GM23338 (cell line): ENCODE measurements around the gene IGSF21. TPM values are rescaled to one million over a fixed set of nuclear protein-coding genes. Genes with fewer than 3 reads are reported as not detected.

ENCODE experiments used
- ATAC-seq: fragments of 200-7000 bp; cut with Tn5 transposase; 3 replicates; pipeline ENCODE4 v1.9.1; 2020
- DNase-seq: peaks from one replicate; pipeline ENCODE4 v3.0.0-alpha.2; 2015; ENCODE audit warnings: low spot score
- H2AFZ ChIP-seq: fragments of 200-600 bp; sonication (generic); 2 replicates; pipeline ENCODE4 v1.8.0; 2016; ENCODE audit warnings: antibody characterized with exemption, mild to moderate bottlenecking, moderate library complexity
- H3F3A ChIP-seq: fragments of 200-600 bp; sonication (generic); replicated peaks from 2 replicates; pipeline ENCODE4 v1.8.0; 2017; ENCODE audit warnings: antibody characterized with exemption, mixed run types, low read depth
- H3K27ac ChIP-seq: fragments of 200-600 bp; sonication (generic); 2 replicates; pipeline ENCODE4 v1.6.1; 2016; ENCODE audit warnings: low read depth
- H3K27me3 ChIP-seq: fragments of 200-600 bp; sonication (generic); 2 replicates; pipeline ENCODE4 v1.8.0; 2016; ENCODE audit warnings: mild to moderate bottlenecking, mixed run types, moderate library complexity; ENCODE audit not compliant: insufficient read depth
- H3K36me3 ChIP-seq: fragments of 200-600 bp; sonication (generic); 2 replicates; pipeline ENCODE4 v1.8.0; 2016; ENCODE audit warnings: mild to moderate bottlenecking; ENCODE audit not compliant: insufficient read depth
- H3K4me1 ChIP-seq: fragments of 200-600 bp; sonication (generic); 2 replicates; pipeline ENCODE4 v1.8.0; 2016; ENCODE audit warnings: mild to moderate bottlenecking, moderate library complexity; ENCODE audit not compliant: insufficient read depth
- H3K4me2 ChIP-seq: fragments of 200-600 bp; sonication (generic); 2 replicates; pipeline ENCODE4 v1.7.1; 2017; ENCODE audit warnings: mixed run types
- H3K4me3 ChIP-seq: fragments of 200-600 bp; sonication (generic); 2 replicates; pipeline ENCODE4 v1.6.1; 2016; ENCODE audit warnings: mixed run types
- H3K79me2 ChIP-seq: fragments of 200-600 bp; sonication (generic); replicated peaks from 2 replicates; pipeline ENCODE4 v1.8.0; 2017; ENCODE audit warnings: mild to moderate bottlenecking; ENCODE audit not compliant: insufficient read depth
- H3K9me2 ChIP-seq: fragments of 200-600 bp; sonication (generic); 2 replicates; pipeline ENCODE4 v1.8.0; 2017; ENCODE audit not compliant: insufficient read depth
- H4K20me1 ChIP-seq: fragments of 200-600 bp; sonication (generic); replicated peaks from 2 replicates; pipeline ENCODE4 v1.8.0; 2017; ENCODE audit warnings: mild to moderate bottlenecking; ENCODE audit not compliant: insufficient read depth
- H3K27ac Mint-ChIP-seq: 2 replicates; pipeline ENCODE4 v1.8.0; 2020; ENCODE audit warnings: inconsistent platforms, mild to moderate bottlenecking, moderate library complexity, mixed read lengths
- H3K27me3 Mint-ChIP-seq: 3 replicates; pipeline ENCODE4 v1.8.0; 2022; ENCODE audit warnings: low read depth, mild to moderate bottlenecking, moderate library complexity, mixed read lengths, inconsistent platforms; ENCODE audit not compliant: insufficient read depth, poor library complexity
- H3K36me3 Mint-ChIP-seq: 3 replicates; pipeline ENCODE4 v1.8.0; 2021; ENCODE audit warnings: low read depth, mild to moderate bottlenecking, inconsistent platforms, moderate library complexity, mixed read lengths
- H3K4me1 Mint-ChIP-seq: 3 replicates; pipeline ENCODE4 v1.8.0; 2020; ENCODE audit warnings: mild to moderate bottlenecking, inconsistent platforms, mixed read lengths
- H3K4me3 Mint-ChIP-seq: 3 replicates; pipeline ENCODE4 v1.8.0; 2021; ENCODE audit warnings: moderate library complexity, mild to moderate bottlenecking, inconsistent platforms, mixed read lengths
- H3K9me3 Mint-ChIP-seq: 3 replicates; pipeline ENCODE4 v1.8.0; 2020; ENCODE audit warnings: moderate library complexity, mild to moderate bottlenecking, inconsistent platforms, mixed read lengths
- CREB1 ChIP-seq: fragments of 250-450 bp; sonication (Bioruptor Pico); IDR thresholded peaks from 2 replicates; pipeline ENCODE4 v1.5.0; 2020; ENCODE audit warnings: low read depth, mild to moderate bottlenecking, moderate library complexity
- CTCF ChIP-seq, 2 experiments: fragments of 200-600 bp in 1 of 2; sonication (generic) in 1 of 2; conservative IDR thresholded peaks; 2 replicates each; pipeline versions ENCODE4 v1.5.1 to v1.6.1; 2016 to 2017; ENCODE audit warnings: antibody characterized with exemption in 2 of 2, low read depth in 2 of 2, mild to moderate bottlenecking in 2 of 2, moderate library complexity in 1 of 2
- ETS1 ChIP-seq: IDR thresholded peaks from 2 replicates; pipeline ENCODE4 v1.6.1; 2016; ENCODE audit warnings: antibody characterized with exemption
- EZH2 ChIP-seq: fragments of 200-600 bp; sonication (generic); IDR thresholded peaks from one replicate; pipeline ENCODE4 v1.8.0; 2017; ENCODE audit warnings: antibody characterized with exemption, mild to moderate bottlenecking, low read depth; ENCODE audit not compliant: unreplicated experiment
- EZH2phosphoT487 ChIP-seq: fragments of 200-600 bp; sonication (generic); IDR thresholded peaks from one replicate; pipeline ENCODE4 v1.8.1; 2018; ENCODE audit warnings: antibody characterized with exemption; ENCODE audit not compliant: unreplicated experiment
- JUNB ChIP-seq: IDR thresholded peaks from one replicate; pipeline ENCODE4 v1.6.1; 2016; ENCODE audit warnings: antibody characterized with exemption; ENCODE audit not compliant: unreplicated experiment
- NANOG ChIP-seq: IDR thresholded peaks from 2 replicates; pipeline ENCODE4 v1.6.1; 2016; ENCODE audit warnings: antibody characterized with exemption, borderline replicate concordance
- POLR2AphosphoS5 ChIP-seq: IDR thresholded peaks from 2 replicates; pipeline ENCODE4 v1.6.1; 2016; ENCODE audit warnings: antibody characterized with exemption, low read depth
- REST ChIP-seq: IDR thresholded peaks from one replicate; pipeline ENCODE4 v1.6.1; 2018; ENCODE audit warnings: antibody characterized with exemption; ENCODE audit not compliant: unreplicated experiment
- STAT1 ChIP-seq: IDR thresholded peaks from one replicate; pipeline ENCODE4 v1.6.1; 2016; ENCODE audit warnings: antibody characterized with exemption; ENCODE audit not compliant: unreplicated experiment
- ZNF114 ChIP-seq: fragments of 250-450 bp; sonication (Bioruptor Pico); IDR thresholded peaks from 2 replicates; pipeline ENCODE4 v1.5.0; 2020; ENCODE audit warnings: mild to moderate bottlenecking, moderate library complexity
- ZNF331 ChIP-seq: fragments of 250-450 bp; sonication (Bioruptor Pico); IDR thresholded peaks from 2 replicates; pipeline ENCODE4 v1.5.0; 2020; ENCODE audit warnings: low read depth, mild to moderate bottlenecking, moderate library complexity
- ZNF462 ChIP-seq: fragments of 250-450 bp; sonication (Bioruptor Pico); IDR thresholded peaks from 2 replicates; pipeline ENCODE4 v1.5.0; 2020; ENCODE audit warnings: mild to moderate bottlenecking, moderate library complexity
- polyA plus RNA-seq: library from polyadenylated mRNA; unstranded; fragments of >200 nt; fragmentation: Nextera tagmentation; extraction: Ambion mirVana; gene quantifications from 2 replicates; pipeline ENCODE4 v1.2.1, GENCODE V29; 2016
- total RNA-seq: library from RNA; depleted of rRNA; stranded (reverse); fragments of >200 nt; shearing (Covaris generic); gene quantifications from 2 replicates; pipeline ENCODE4 v1.2.3, GENCODE V29; 2014

Gene IGSF21
- total and polyA plus RNA-seq, 2 experiments from 2014 or later: 15.6 to 15.7 TPM

- peaks cover 18% of the 10 kb centered on the region for H3K4me1 ChIP-seq
- H2AFZ ChIP-seq: no peak overlapping the region
- TF ChIP-seq NANOG (no peak), STAT1 (no peak), ZNF331 (CRISPR knock-in tag) (no peak), JUNB (no peak), ZNF114 (CRISPR knock-in tag) (no peak), REST (no peak), ZNF462 (CRISPR knock-in tag) (no peak), POLR2AphosphoS5 (no peak), CREB1 (CRISPR knock-in tag) (no peak), CTCF (conservative IDR thresholded peaks at IDR 0.05; ENCODE audit: low read depth in 2 of 2) (no peak), EZH2phosphoT487 (no peak), ETS1 (no peak), EZH2 (no peak)
- Mint-ChIP-seq H3K4me3 (no peak overlapping the region), H3K27me3 (peaks cover 3% of the 10 kb centered on the region), H3K4me1 (peaks cover 28% of the 10 kb centered on the region), H3K9me3 (no peaks in the 10 kb centered on the region), H3K36me3 (no peaks in the 10 kb centered on the region), H3K27ac (no peak overlapping the region)
- H3K9me2 ChIP-seq: peaks cover 6% of the 10 kb centered on the region; the same call in 1 of the 2 replicates
- H3K79me2 ChIP-seq: no peaks in the 10 kb centered on the region
- no peak overlapping the region for H3K4me3 ChIP-seq
- H3K4me2 ChIP-seq: no peak overlapping the region
- H3K36me3 ChIP-seq: no peaks in the 10 kb centered on the region
- no peak overlapping the region for H3K27ac ChIP-seq
- no peak for DNase-seq
- no peaks in the 10 kb centered on the region for H3K27me3 ChIP-seq
- no peaks in the 10 kb centered on the region; the same call in 1 of the 2 replicates for H3F3A ChIP-seq
- ATAC-seq: no peak
- H4K20me1 ChIP-seq: no peaks in the 10 kb centered on the region
Measured at GRCh38 chr1:18357622-18358230, 250.1 kb downstream of the IGSF21 start.
